ENCODE data around the gene PRRC2B.
"Not testable (repeated sequence)": the region's sequence is repeated elsewhere in the genome, so short reads cannot be mapped to it uniquely, and the experiment has no call there.

PRRC2B gene

GRCh38 chr9:131464354-131465000, 70.6 kb downstream of the PRRC2B start:
- Histone ChIP-seq H3K27me3 (ENCODE audit: control insufficient read depth in 2 of 2, insufficient read depth in 2 of 2, low read length in 2 of 2) (no peaks in the 10 kb centered on the region), H3K27ac (ENCODE audit: low read depth in 2 of 2, low read length in 2 of 2) (no peak overlapping the region), H3K36me3 (ENCODE audit: control insufficient read depth in 2 of 2, insufficient read depth in 2 of 2, low read length in 2 of 2) (peaks cover 56 to 80% of the 10 kb centered on the region in 2 donors), H3K4me1 (ENCODE audit: control insufficient read depth in 2 of 2, insufficient read depth in 2 of 2, low read length in 2 of 2) (no peaks in the 10 kb centered on the region), H3K9me3 (ENCODE audit: control insufficient read depth in 2 of 2, low read length in 2 of 2) (no peaks in the 10 kb centered on the region), H3K9ac (ENCODE audit: low read depth in 1 of 2, low read length in 2 of 2) (no peak overlapping the region), H3K4me3 (ENCODE audit: low read length in 2 of 2) (no peak overlapping the region)

DNA sequence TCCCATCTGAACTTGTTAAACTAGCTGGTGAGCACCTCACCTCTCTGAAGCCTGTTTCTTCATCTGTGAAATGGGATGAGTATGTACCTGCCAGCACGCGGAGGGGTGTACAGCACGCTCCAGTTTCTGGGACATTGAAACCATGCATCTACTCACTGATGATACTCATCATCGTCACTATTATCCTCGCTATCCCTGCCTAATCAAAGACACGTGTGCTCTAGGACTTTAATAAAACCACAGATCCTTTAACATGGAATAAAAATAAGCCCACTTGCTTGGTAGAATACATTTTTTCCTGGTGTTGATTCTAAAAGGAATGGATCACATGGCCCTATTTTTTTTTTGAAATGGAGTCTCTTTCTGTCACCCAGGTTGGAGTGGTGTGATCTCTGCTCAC, 71.5 kb downstream of the PRRC2B start:
- Histone ChIP-seq H3K27ac (ENCODE audit: low read depth in 2 of 2, low read length in 2 of 2) (no peak overlapping the region), H3K9ac (ENCODE audit: low read depth in 1 of 2, low read length in 2 of 2) (no peak overlapping the region), H3K36me3 (ENCODE audit: control insufficient read depth in 2 of 2, insufficient read depth in 2 of 2, low read length in 2 of 2) (peaks cover 58 to 80% of the 10 kb centered on the region in 2 donors), H3K4me1 (ENCODE audit: control insufficient read depth in 2 of 2, insufficient read depth in 2 of 2, low read length in 2 of 2) (no peaks in the 10 kb centered on the region), H3K27me3 (ENCODE audit: control insufficient read depth in 2 of 2, insufficient read depth in 2 of 2, low read length in 2 of 2) (no peaks in the 10 kb centered on the region), H3K9me3 (ENCODE audit: control insufficient read depth in 2 of 2, low read length in 2 of 2) (no peaks in the 10 kb centered on the region), H3K4me3 (ENCODE audit: low read length in 2 of 2) (no peak overlapping the region)

GRCh38 chr9:131467214-131467935, 73.5 kb downstream of the PRRC2B start:
- Histone ChIP-seq H3K27ac (ENCODE audit: low read depth in 2 of 2, low read length in 2 of 2) (no peak overlapping the region), H3K9ac (ENCODE audit: low read depth in 1 of 2, low read length in 2 of 2) (no peak overlapping the region)

DNA sequence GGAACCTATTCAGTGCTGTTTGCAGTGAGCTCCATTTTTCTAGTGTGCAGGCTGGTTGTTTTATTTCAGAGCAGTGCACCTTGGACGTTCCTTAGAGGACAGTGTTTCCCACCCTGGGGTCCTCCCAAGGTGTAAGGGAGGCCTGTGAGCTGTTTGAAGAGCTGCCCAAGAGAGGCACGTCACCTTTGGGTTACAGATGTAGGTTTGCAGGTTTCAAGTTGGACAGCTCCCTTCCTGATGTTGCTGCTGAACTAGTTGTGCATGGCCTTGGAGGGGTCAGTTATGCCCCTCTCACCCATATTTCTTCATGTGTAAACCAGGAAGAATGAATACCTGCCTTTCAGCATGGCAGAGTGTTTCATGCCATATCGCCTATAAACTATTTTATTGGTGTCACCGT, 74.1 kb downstream of the PRRC2B start:
- Histone ChIP-seq H3K36me3 (ENCODE audit: control insufficient read depth in 2 of 2, insufficient read depth in 2 of 2, low read length in 2 of 2) (peaks cover 56 to 79% of the 10 kb centered on the region in 2 donors), H3K9me3 (ENCODE audit: control insufficient read depth in 2 of 2, low read length in 2 of 2) (no peaks in the 10 kb centered on the region), H3K27ac (ENCODE audit: low read depth in 2 of 2, low read length in 2 of 2) (no peak overlapping the region), H3K4me1 (ENCODE audit: control insufficient read depth in 2 of 2, insufficient read depth in 2 of 2, low read length in 2 of 2) (no peaks in the 10 kb centered on the region), H3K9ac (ENCODE audit: low read depth in 1 of 2, low read length in 2 of 2) (no peak overlapping the region), H3K4me3 (ENCODE audit: low read length in 2 of 2) (no peak overlapping the region), H3K27me3 (ENCODE audit: control insufficient read depth in 2 of 2, insufficient read depth in 2 of 2, low read length in 2 of 2) (no peaks in the 10 kb centered on the region)

More at GRCh38 chr9:131467214-131467935, 73.5 kb downstream of the PRRC2B start:
- H3K27me3 ChIP-seq (ENCODE audit: control insufficient read depth in 2 of 2, insufficient read depth in 2 of 2, low read length in 2 of 2) = no peaks in the 10 kb centered on the region
- no peak overlapping the region for H3K4me3 ChIP-seq (ENCODE audit: low read length in 2 of 2)
- no peaks in the 10 kb centered on the region for H3K4me1 ChIP-seq (ENCODE audit: control insufficient read depth in 2 of 2, insufficient read depth in 2 of 2, low read length in 2 of 2)
- no peaks in the 10 kb centered on the region for H3K9me3 ChIP-seq (ENCODE audit: control insufficient read depth in 2 of 2, low read length in 2 of 2)
- H3K36me3 ChIP-seq (ENCODE audit: control insufficient read depth in 2 of 2, insufficient read depth in 2 of 2, low read length in 2 of 2) = peaks cover 54 to 77% of the 10 kb centered on the region in 2 donors

- H3K36me3 ChIP-seq (ENCODE audit: control insufficient read depth in 2 of 2, insufficient read depth in 2 of 2, low read length in 2 of 2) = peaks cover 63 to 79% of the 10 kb centered on the region in 2 donors
- H3K4me1 ChIP-seq (ENCODE audit: control insufficient read depth in 2 of 2, insufficient read depth in 2 of 2, low read length in 2 of 2) = no peaks in the 10 kb centered on the region
- H3K9me3 ChIP-seq (ENCODE audit: control insufficient read depth in 2 of 2, low read length in 2 of 2) = no peaks in the 10 kb centered on the region
- no peaks in the 10 kb centered on the region for H3K27me3 ChIP-seq (ENCODE audit: control insufficient read depth in 2 of 2, insufficient read depth in 2 of 2, low read length in 2 of 2)
- H3K27ac ChIP-seq (ENCODE audit: low read depth in 2 of 2, low read length in 2 of 2) = no peak overlapping the region
- H3K4me3 ChIP-seq (ENCODE audit: low read length in 2 of 2) = no peak overlapping the region
- H3K9ac ChIP-seq (ENCODE audit: low read depth in 1 of 2, low read length in 2 of 2) = no peak overlapping the region
Measured at GRCh38 chr9:131469356-131469755, 75.5 kb downstream of the PRRC2B start.

DNA sequence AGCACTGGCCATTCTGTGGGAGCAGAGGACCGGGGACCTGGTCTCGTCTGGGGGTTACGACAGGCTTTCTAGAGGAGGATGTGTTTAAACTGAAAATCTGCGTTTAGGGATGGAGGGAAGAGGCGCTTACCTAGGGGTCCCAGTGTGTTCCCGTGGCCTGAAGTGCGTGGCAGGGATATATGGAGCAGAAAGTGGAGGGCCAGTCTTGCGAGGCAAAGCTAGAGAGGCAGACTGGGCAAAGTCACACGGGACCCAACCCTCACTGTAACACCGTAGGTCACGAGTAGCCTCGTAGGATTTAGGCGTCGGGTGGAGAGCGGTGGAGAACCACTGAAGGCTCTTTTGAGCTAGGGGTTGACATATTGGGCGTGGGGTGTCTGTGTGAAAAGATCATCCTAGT, 76.1 kb downstream of the PRRC2B start:
- Histone ChIP-seq H3K36me3 (ENCODE audit: control insufficient read depth in 2 of 2, insufficient read depth in 2 of 2, low read length in 2 of 2) (peaks cover 64 to 76% of the 10 kb centered on the region in 2 donors), H3K27ac (ENCODE audit: low read depth in 2 of 2, low read length in 2 of 2) (no peak overlapping the region), H3K4me3 (ENCODE audit: low read length in 2 of 2) (no peak overlapping the region), H3K4me1 (ENCODE audit: control insufficient read depth in 2 of 2, insufficient read depth in 2 of 2, low read length in 2 of 2) (no peaks in the 10 kb centered on the region), H3K27me3 (ENCODE audit: control insufficient read depth in 2 of 2, insufficient read depth in 2 of 2, low read length in 2 of 2) (no peaks in the 10 kb centered on the region), H3K9ac (ENCODE audit: low read depth in 1 of 2, low read length in 2 of 2) (no peak overlapping the region), H3K9me3 (ENCODE audit: control insufficient read depth in 2 of 2, low read length in 2 of 2) (no peaks in the 10 kb centered on the region)

GRCh38 chr9:131470581-131470991, 76.7 kb downstream of the PRRC2B start:
- Histone ChIP-seq H3K27me3 (ENCODE audit: control insufficient read depth in 2 of 2, insufficient read depth in 2 of 2, low read length in 2 of 2) (no peaks in the 10 kb centered on the region), H3K9ac (ENCODE audit: low read depth in 1 of 2, low read length in 2 of 2) (no peak overlapping the region), H3K27ac (ENCODE audit: low read depth in 2 of 2, low read length in 2 of 2) (no peak overlapping the region), H3K4me3 (ENCODE audit: low read length in 2 of 2) (no peak overlapping the region), H3K9me3 (ENCODE audit: control insufficient read depth in 2 of 2, low read length in 2 of 2) (no peaks in the 10 kb centered on the region), H3K36me3 (ENCODE audit: control insufficient read depth in 2 of 2, insufficient read depth in 2 of 2, low read length in 2 of 2) (peaks cover 64 to 74% of the 10 kb centered on the region in 2 donors), H3K4me1 (ENCODE audit: control insufficient read depth in 2 of 2, insufficient read depth in 2 of 2, low read length in 2 of 2) (no peaks in the 10 kb centered on the region)

DNA sequence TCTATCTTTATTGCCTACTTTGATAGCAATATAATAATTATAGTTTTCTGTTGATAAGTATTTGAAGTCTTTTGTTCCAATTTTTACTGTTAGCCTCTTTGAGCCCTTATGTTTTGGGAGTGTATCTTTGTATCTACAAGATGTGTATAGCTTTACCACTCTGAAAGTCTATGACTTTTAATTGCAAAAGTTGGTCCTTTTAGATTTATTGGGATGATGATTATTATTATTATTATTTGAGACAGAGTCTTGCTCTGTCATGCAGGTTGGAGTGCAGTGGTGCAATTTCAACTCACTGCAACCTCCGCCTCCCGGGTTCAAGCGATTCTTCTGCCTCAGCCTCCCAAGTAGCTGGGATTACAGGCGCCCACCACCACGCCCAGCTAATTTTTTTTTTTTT, 78.2 kb downstream of the PRRC2B start:
- not testable (repeated sequence) for H3K4me3 ChIP-seq (ENCODE audit: low read length in 2 of 2); H3K9ac ChIP-seq (ENCODE audit: low read depth in 1 of 2, low read length in 2 of 2); H3K27ac ChIP-seq (ENCODE audit: low read depth in 2 of 2, low read length in 2 of 2); H3K27me3 ChIP-seq (ENCODE audit: control insufficient read depth in 2 of 2, insufficient read depth in 2 of 2, low read length in 2 of 2); H3K9me3 ChIP-seq (ENCODE audit: control insufficient read depth in 2 of 2, low read length in 2 of 2); H3K4me1 ChIP-seq (ENCODE audit: control insufficient read depth in 2 of 2, insufficient read depth in 2 of 2, low read length in 2 of 2)
- H3K36me3 ChIP-seq (ENCODE audit: control insufficient read depth in 2 of 2, insufficient read depth in 2 of 2, low read length in 2 of 2) = peaks cover 78 to 85% of the 10 kb centered on the region in 2 donors

DNA sequence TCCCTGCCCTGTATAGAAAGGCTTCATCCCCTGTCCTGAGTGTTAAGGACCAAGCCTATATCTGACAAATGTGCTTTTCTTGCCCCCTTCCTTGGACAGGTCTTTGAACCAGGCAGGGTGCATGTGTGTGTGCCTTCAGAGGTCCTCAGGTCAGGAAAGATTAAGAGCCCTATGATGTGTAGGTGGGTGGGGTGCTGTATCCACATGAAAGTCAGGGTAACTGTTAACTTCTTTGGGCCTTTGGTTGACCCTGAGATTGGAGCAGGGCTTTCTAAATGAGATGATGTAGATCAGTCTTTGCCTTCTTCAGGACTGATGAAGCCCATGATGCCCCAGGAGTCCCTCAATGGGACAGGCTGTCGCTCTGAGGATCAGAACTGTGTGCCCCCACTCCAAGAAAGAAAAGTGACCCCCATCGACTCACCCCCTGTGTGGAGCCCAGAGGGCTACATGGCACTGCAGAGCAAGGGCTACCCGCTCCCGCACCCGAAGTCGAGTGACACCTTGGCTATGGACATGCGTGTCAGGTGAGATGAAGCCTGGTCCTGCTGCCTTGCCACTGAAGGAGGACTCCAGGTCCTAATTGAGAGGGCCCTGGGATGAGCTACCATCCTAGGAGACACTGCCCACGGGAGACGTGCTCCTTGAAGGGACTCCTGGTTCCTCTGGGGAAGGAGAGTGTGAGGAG, 79.5 kb downstream of the PRRC2B start:
- no peak overlapping the region for H3K9ac ChIP-seq (ENCODE audit: low read depth in 1 of 2, low read length in 2 of 2)
- H3K4me1 ChIP-seq (ENCODE audit: control insufficient read depth in 2 of 2, insufficient read depth in 2 of 2, low read length in 2 of 2) = no peaks in the 10 kb centered on the region
- no peak overlapping the region for H3K4me3 ChIP-seq (ENCODE audit: low read length in 2 of 2)
- H3K36me3 ChIP-seq (ENCODE audit: control insufficient read depth in 2 of 2, insufficient read depth in 2 of 2, low read length in 2 of 2) = peaks cover 79 to 83% of the 10 kb centered on the region in 2 donors
- no peak overlapping the region for H3K27ac ChIP-seq (ENCODE audit: low read depth in 2 of 2, low read length in 2 of 2)
- H3K9me3 ChIP-seq (ENCODE audit: control insufficient read depth in 2 of 2, low read length in 2 of 2) = no peaks in the 10 kb centered on the region
- no peaks in the 10 kb centered on the region for H3K27me3 ChIP-seq (ENCODE audit: control insufficient read depth in 2 of 2, insufficient read depth in 2 of 2, low read length in 2 of 2)

GRCh38 chr9:131473891-131474290, 80.0 kb downstream of the PRRC2B start:
- Histone ChIP-seq H3K4me1 (ENCODE audit: control insufficient read depth in 2 of 2, insufficient read depth in 2 of 2, low read length in 2 of 2) (no peaks in the 10 kb centered on the region), H3K27ac (ENCODE audit: low read depth in 2 of 2, low read length in 2 of 2) (no peak overlapping the region), H3K9ac (ENCODE audit: low read depth in 1 of 2, low read length in 2 of 2) (no peak overlapping the region), H3K27me3 (ENCODE audit: control insufficient read depth in 2 of 2, insufficient read depth in 2 of 2, low read length in 2 of 2) (no peaks in the 10 kb centered on the region), H3K36me3 (ENCODE audit: control insufficient read depth in 2 of 2, insufficient read depth in 2 of 2, low read length in 2 of 2) (peaks cover 78 to 82% of the 10 kb centered on the region in 2 donors), H3K4me3 (ENCODE audit: low read length in 2 of 2) (no peak overlapping the region), H3K9me3 (ENCODE audit: control insufficient read depth in 2 of 2, low read length in 2 of 2) (no peaks in the 10 kb centered on the region)

All from mucosa of rectum (tissue), 2 donors.